ENCODE measurements around the gene CDK14.

The CDK14 gene

DNA sequence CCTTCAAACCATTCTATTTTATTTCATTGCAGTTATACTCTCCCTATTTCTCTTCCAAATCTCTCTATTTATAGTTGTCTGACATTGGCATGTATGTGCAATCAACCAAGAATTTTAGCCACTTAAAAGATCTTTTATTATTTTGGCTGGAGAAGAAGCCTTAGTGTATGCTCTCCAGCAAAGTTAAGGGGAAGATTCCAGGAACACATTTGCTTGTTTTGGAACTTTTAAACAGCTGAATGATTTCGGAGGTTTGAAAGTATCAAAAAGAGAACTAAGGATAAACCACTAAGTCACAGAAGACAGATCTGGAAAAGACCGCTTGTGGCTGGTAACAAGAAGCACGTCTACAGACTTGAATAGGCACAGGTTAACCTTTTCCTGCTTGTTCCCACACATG lies 485.9 kb downstream of the CDK14 start:
- no peak for DNase-seq

DNA sequence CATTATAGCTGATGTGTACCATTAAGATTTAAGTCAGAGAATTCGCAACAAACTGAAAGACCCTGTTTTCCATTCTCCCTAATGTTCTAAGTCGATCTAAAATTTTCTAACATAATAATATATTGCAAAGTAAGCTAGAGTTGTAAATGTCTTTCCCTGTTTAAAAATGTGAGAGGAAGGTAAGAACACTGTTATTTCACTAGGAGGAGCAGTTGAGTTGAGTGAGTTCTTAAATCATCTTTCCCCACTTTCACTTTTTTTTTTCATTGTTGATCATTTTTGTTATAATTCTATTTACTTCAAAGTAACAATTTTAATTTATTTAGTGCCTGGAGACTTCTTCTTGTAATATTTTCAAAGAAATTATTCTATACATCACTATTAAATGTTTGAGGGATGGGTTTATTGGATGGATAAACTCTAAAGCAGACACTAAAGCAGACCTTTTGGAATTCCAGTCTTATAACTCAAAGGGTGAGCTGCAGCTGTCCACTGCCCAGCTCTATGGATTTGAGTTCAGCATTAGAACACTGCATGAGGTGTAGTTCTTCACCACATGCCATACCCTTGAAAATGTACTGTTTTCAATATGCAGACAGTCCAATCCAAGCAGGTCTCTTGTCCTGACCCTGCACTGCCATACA lies 486.9 kb downstream of the CDK14 start:
- no peak for DNase-seq

DNA sequence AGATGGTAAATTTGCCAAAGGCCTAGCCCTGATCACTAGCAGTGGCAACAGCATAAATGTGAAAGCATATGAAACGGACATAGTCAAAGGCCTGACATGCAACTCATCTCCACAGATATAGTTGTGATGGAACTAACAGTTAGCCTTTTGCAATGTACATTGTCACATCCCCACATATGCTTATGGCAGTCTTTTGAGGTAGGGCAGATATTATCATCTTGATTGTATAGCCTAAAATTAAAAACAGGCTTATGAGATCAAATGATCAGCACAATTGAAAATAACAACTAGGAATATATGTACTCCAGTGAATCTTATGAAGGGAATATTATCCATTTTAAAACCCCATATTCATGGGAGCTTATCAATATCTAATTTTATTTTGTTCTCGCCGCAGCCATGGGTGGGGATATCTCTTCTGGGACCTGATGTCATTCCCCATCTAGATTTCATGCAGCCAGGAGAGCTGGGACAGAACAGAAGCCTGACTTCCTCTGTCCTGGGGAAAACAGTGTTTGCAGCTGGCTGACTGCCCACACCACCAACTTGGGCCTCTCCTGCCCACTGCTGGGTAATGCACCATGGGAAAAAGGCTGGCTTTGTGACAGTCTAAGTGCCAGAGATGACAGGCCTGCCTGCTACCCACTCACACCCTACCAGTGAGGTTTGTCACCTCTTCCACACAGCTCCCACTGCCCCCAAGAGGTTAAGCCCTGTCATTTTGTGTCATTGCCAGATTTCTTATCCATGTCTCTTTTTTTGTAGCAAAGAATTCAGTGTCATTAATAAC lies 487.9 kb downstream of the CDK14 start:
- DNase-seq: no peak

DNA sequence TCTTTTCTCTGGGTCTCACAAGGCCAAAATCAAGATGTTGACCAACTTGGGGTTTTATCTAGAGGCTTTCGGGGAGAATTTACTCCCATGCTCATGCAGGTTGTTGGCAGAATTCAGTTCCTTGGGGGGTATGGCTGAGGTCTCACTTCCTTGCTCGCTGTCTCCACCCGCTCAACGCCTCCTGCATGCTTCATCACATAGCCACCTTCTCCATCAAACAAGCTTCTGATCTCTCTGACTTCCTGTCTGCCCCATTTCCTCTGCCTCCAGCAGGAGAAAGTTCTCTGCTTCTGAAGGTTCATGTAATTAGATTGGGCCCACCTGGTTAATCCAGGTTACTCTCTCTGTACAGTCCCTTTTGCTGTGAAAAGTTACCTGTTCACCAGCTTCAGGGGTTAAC lies 489.1 kb downstream of the CDK14 start:
- DNase-seq: no peak

DNA sequence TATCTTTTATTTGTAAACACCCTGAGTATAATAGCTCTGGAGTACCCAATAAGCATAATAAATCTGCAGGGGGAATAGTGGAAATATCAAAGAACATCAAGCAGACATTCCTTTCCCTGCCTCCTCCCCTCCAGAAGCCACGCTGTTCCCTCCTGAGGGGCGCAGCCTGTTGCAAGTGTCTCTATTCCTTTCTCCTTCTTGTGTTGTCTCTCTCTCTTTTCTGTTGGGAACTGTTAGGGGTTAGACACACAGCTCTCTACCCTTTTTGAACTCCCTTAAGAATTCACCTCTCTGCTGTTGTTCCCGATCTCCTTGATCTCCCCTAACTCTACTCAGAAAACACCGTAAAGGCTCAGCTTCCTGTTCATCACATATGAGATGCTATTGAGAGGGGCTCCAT lies 490.1 kb downstream of the CDK14 start:
- DNase-seq: no peak

DNA sequence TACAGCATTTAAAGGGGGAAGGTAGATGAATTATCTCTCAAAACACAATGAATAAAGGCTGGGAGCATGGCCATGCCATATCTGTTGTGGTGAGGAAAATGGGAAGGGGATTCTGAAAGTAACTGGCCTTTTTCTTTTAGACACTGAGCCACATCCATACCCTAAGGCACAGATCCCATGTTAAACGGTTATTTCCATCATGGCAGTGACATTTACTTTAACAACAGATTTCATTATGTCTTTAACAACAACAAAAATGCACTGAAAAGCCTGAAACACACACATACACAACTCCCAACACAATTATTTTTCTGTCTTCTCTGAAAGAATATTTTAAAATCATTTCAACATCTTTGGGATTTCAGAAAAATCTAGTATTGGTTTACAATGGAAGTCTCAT lies 492.0 kb downstream of the CDK14 start:
- no peak for DNase-seq

DNA sequence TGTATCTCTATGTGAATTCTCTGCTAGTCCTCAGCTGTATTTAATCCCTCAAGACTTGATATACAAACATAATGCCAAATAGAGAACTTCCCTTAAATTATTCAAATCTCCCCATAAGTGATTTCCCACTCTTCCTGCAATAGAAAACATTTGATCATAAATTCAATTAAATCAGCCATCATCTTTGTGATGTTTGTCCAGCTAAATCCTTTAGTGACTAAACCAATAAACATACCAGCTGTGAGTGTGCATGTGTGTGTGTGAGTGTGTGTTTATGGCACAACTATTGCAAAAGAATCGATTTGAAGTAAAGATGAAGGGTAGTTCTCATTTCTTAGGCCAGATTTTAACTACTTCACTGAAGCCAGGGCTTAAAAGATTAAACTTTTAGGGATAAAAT lies 492.6 kb downstream of the CDK14 start:
- no peak for DNase-seq

DNA sequence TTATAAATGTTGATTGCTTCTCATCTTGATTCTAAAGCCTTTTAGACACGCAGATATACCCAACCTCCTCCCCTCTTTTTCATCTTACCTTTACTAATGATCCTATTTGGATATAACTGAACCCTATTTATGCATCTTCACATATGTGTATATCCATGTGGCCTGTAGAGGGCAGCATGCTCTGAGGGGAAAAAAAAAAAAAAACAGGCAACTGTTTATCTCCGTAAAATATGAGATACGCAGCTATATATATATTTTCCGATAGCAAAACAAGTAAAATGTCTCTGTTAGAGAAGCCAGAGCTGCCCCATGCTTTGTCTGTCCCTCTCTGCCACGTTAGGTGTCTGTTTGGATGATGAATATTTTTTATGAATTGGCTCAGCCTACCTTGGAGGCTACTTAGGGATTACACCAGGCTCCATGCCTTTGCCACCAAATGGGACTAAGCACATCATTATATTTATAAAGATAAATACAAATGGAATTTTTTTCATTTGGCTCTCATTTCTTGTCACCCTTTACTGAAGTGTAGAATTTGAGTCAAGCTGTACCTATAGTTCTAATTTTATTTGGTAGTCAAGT lies 493.4 kb downstream of the CDK14 start:
- peak; percentile 38 for DNase-seq

DNA sequence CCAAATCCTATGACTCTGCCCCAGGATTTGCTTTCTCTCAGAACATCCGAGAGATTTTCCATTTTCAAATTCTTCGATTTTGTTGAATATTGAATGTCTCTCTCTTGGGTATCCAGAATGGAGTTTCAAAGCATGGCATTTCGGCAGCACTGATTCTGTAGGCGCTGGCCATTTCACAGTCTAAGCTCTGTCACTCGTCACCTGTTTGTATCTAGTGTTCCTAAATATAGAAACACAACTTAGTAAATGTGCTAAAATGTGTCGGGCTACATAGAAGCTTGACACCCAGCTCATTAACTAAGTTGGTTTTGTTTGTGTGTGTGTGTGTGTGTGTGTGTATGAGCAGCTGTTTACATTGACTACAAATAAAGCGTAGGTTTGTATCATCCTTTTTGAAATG lies 494.6 kb downstream of the CDK14 start:
- DNase-seq: no peak

DNA sequence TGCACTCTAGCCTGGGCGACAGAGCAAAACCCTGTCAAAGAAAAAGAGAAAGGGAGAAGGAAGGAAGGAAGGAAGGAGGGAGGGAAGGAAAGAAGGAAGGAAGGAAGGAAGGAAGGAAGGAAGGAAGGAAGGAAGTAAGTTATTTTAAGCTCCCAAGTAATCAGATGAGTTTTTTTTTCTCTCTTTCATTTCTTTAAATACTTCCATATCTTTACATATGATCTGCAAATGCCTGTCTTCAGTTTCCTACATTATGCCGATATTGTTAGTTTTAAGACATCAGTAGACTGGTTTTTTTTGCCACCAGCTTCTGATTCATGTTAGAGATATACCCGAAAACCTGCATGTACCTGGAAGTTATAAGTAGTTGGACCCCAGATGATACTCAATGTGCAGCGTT lies 495.5 kb downstream of the CDK14 start:
- DNase-seq: no peak

DNA sequence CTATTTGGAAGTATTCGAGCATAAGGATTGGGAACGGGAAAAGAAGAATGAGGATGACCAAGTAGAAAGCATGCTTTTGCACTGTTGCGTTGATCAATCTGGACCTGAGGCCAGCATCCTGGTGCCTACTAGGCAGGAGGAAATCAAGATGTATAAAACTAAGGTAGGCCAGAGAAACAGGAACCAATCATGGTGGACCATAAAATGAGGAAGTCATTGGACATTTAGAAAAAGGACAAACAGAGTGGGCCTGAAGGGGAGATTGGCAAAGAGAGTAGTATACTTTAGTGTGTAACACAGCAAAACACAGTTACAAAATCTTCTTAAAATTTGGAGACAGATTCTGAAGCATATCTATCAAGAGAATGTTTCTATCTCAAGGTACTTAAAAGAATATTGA lies 497.1 kb downstream of the CDK14 start:
- DNase-seq: no peak

DNA sequence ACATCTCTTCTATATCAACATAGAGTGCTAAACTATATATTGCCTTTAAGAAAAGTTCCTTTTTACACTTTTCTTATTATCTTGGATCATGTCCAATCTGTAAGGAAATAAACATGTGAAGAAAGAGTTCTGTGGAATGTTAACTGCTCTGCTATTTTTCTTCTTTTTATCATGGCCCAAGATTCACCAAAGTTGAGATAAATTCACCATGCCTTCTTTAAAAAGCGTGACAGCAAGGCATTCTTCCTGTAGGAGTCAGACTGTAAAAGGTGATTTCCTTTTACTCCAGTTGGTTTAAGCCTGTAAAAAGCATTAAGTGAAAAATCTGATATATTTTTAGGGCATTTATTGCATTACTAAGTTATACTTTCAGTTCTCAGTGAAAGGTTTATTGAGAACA lies 502.4 kb downstream of the CDK14 start:
- no peak for DNase-seq

DNA sequence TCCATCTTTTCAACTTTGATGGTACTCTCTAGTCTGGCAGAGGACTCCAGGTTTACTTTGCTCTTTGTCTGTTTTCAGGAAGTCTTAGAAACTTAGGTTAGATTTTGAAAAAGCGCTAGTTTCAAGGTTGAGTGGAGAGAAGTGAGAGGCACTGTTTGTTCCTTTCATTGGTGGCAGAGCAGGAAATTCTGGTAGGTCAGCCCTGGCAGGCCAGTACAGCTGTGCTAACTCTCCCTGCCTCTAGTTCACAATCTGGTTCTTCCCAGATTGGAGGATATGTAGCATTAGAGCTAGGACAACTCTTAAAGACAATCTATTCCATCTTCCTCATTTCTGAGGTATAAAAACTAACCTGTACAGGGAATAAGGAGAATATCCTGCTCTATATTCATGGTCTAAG lies 507.2 kb downstream of the CDK14 start:
- DNase-seq: no peak

DNA sequence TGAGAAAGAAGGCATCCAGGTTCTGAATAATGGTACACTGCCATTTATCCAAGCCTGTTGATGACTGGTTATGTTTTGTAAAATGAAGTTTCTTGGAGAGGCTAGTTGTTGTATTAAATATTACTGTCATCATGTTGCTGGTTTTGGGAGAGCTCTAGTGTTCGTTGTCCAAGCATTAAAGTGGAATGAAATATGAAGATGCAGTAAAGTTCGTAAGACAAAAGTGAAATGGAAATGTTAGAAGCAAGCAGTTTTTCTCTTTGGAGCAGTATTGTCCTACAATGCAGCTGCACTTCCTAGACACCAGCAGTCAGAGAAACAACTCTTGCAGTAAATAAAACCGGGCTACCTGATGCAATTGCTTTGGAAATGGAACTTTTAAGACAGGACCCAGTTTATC lies 511.3 kb downstream of the CDK14 start:
- no peak for DNase-seq

DNA sequence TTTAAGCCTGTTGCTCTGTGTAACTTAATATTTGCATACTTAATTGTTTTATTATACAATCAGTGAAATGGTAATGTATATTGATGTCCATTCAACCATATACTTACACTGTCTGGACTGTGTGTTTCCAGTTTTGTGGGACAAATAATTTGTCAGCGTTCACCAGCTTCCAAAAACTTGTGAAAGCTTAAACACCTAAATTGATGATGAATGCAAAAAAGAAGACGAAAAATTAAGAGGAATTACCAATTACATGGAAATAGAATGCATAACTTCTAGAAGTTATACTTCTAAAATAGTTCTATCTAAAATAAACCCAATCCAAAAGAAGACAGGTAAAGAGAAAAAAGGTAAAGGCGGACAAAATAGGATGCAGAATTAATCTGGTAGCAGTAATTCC lies 513.1 kb downstream of the CDK14 start:
- DNase-seq: no peak

DNA sequence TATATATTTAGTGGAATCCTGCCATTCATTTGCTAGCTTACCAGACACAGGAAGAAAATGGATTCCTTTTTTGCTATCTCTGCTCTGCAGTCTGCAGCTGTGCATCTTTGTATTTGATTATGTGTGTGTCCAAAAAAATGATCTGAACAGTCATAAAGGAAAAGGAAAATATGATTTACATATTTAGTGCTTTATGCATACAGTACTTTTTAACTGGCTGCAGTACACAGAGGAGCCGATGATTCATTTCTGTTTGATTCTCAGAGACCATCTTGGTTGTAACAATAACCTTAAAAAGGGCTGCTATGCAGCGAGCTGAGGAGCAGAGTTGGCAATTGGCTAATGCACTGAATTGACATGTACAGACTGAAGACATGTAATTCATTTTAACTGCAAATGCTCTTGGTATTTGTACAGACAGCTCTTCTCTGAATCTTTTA lies 516.8 kb downstream of the CDK14 start:
- no peak for DNase-seq

DNA sequence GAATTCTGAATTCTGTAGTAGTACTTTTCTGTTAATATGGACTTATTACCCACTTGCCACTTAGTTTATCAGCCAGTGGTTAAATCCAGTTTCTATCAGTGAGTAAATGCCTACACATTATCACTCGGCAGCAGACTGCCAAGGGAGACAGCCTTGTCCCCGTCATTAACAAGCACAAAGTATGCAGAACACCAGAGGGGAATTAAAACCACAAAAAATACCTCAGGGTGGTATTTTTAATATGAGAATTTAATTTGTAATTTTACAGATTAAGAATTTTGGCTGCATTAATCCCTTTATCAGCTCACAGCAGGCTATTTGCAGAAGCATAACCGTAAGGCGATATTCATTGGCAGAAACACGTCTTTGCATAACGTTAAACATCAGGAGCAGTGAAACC lies 518.1 kb downstream of the CDK14 start:
- no peak for DNase-seq

DNA sequence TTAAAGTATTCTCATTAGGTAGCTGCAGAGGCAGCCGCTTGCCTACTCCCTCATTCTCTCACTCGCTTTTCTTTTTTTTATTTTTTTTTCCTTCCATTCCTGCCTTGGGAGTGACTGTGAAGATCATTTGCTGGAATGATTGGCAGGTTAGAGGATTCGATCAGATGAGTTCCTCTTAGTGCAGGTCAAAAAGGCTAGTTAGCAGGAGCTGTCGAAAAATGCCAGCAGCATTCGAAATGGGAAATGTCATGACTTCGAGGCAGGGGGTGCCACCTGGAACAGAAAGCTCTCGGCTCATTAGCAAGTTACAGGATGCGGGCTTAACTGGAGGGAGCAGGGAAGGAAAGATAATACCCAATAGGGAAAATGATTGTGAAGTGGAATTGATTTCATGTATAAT lies 530.6 kb downstream of the CDK14 start:
- no peak for DNase-seq

DNA sequence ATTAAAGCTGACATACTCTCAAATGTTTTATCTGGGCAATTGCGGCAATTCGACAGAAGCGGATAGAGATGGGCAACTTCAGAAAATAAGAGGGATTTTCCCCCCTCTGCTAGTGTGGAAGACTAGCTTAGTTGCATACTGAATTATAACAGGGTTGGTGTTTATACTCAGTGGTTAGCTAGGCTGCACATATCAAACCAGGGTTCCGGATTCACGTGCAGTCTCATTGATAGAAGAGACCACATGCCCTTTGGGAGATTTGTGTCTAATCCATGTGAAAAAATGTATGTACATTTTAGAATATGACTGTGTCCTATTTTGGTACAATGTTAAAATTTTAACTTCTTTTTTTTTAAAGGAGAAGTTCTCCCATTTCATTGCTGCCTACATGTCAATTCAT lies 531.2 kb downstream of the CDK14 start:
- DNase-seq: no peak

DNA sequence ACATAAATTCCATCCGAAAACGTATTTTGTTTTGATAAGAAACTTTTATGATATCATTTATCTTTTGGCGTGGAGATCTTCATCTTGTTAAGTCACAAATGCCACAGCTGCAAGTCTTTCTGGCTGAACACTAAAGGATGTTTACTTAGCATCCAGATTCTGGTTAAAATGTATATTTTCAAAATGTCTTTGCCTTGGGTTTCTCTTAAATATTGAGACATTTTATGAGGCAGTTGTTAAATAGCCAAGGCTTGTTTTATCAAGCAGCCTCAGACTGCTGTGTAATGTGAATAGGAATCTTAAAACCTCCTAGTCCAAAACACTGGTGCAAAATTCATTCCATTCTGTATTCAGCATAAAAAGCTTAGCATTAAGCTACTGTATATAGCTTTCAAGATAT lies 531.8 kb downstream of the CDK14 start:
- no peak for DNase-seq

DNA sequence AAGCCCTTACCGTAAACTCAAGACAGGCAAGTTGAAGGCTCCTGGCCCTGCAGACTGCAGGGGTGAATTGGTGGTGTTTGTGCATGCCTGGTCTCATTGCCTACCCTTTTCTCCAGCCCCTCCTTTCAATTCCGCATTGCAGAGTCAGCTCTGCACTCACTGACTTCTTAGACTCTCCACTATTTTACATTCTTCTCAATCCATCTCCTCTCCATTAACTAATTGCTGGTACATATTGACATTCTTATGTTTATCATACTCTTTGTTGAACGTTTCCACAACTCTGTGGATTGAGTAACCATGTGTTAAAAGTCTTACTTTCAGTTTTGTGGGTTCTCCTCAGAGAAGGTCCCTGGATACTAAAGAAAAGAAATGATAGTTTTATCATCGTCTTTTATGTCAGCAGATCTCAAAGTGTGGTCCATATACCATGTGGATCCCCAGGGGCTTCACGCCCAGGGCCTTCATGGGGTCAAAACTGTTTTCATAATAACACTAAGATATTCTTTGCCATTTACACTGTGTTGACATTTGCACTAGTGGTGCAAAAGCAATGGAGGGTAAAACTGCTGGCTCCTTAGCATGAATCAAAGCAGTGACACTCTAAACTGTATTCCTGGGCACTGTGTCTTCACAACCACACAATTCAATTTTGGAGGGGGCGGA lies 532.7 kb downstream of the CDK14 start:
- DNase-seq: no peak

DNA sequence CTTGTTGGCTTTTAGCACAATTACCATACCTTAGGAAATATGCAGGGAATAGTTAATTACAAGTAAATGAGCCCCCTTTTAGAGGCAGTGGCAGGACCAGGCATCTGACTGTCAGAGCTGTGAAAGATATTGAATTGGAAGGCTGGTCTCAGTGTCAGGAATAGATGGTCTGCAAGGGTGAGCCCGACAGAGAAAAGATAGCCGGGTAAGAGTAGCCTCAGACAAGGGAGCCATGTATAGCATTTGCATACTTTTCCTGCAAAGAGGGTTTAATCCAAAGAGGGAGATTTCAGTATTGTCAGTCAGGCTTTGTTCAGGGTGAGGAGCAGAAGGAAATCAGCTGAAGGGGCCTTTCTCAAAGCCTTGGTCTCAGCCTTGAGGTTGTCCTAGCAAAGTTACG lies 539.2 kb downstream of the CDK14 start:
- no peak for DNase-seq

DNA sequence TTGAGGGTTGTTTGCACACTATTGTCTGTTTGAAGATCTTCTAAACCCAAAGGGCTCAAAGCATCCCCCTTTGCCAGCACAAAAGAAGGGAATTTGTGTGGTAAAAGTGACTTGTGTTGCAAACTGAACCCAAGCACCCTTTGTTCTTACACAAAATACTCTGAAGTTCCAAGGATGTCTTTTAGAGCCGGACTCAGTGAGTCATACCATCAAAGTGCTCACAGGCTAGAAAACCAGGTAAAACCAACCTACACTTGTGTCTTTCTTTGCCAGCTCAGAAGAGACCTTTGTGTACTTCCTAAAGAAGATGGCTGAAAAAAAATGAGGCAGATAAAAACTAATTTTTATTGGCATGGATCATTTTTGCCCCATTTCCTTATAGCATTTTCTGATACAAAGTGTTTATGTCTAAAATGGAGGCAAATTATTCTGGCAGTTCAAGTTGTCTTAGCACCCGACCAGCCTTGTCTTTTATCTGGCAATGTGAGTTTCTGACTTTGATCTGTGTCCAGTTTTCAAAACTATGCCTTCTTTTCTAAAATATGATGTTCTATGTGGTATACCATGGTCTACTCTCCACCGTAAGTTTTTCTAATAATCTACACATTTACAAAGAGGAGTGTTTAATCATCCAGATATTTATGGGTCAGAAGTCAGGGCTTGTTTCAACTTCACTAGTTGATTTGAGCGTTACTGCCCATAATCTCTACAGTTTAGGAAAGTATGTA lies 539.7 kb downstream of the CDK14 start:
- no peak for DNase-seq
